Activated T-cell treated with anti-CD3 and anti-CD28 coated beads, Interleukin-2, amount 50 U/mL, for 72 hours (primary cell): Measurements from ENCODE around the gene C3. TPM values are rescaled to one million over a fixed set of nuclear protein-coding genes. Genes with fewer than 3 reads are reported as not detected.
A peak's percentile ranks its signal among the peaks of the same experiment; 100 is the strongest.
"Not testable (repeated sequence)": the region's sequence is repeated elsewhere in the genome, so short reads cannot be mapped to it uniquely, and the experiment has no call there.

Source experiments
- ATAC-seq, 2 donors: fragments of 150-1000 bp; cut with Tn5 transposase; replicated peaks in 1 of 2; 2 replicates each; pipeline ENCODE4 v1.10.0; 2021; ENCODE audit warnings: moderate library complexity in 2 of 2, mild to moderate bottlenecking in 1 of 2
- DNase-seq, 2 donors: peaks; one replicate each; pipeline ENCODE4 v3.0.0; 2021 to 2022; ENCODE audit warnings: mixed read lengths in 1 of 2
- H3K27ac Mint-ChIP-seq: one replicate; pipeline ENCODE4 v1.8.0; 2022; ENCODE audit warnings: mild to moderate bottlenecking, moderate library complexity, mixed read lengths
- H3K27me3 Mint-ChIP-seq: one replicate; pipeline ENCODE4 v1.8.0; 2022; ENCODE audit warnings: low read depth, mixed read lengths
- H3K36me3 Mint-ChIP-seq, 2 donors: one replicate each; pipeline ENCODE4 v1.8.0; 2022; ENCODE audit warnings: mixed read lengths in 2 of 2, mild to moderate bottlenecking in 1 of 2; ENCODE audit not compliant: insufficient read depth in 2 of 2
- H3K4me1 Mint-ChIP-seq: one replicate; pipeline ENCODE4 v1.8.0; 2022; ENCODE audit warnings: low read depth, mixed read lengths
- H3K4me3 Mint-ChIP-seq, 2 donors: one replicate each; pipeline ENCODE4 v1.8.0; 2022; ENCODE audit warnings: mild to moderate bottlenecking in 2 of 2, mixed read lengths in 2 of 2, moderate library complexity in 2 of 2
- H3K9me3 Mint-ChIP-seq, 2 donors: one replicate each; pipeline ENCODE4 v1.8.0; 2022; ENCODE audit warnings: mixed read lengths in 2 of 2
- total RNA-seq, 2 donors: library from RNA; stranded (reverse); gene quantifications; one replicate each; pipeline ENCODE4 v1.2.3, GENCODE V29; 2022

The C3 gene
- total RNA-seq, 2 donors from 2014 or later: 1.8 to 2.5 TPM

DNA sequence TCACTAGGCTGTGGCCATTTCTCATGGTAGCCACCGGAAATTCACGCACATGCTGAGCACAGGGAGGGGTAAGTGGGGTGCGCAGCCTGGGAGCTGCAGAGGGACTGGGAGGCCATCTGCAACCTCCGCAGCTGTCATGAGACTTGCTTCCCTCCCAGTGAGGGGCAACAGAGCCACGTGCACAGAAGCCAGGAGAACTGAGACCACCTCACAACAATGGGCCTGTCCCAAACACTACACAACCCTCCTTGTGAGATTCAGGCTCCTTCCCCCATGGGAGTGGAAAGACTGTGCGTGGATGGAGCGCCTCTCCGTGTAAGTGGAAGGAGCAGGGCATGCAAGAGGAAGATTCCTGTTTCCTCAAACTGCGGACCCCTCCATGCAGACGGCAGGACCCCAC lies 8.8 kb downstream of the C3 start:
- peaks cover 12% of the 10 kb centered on the region for H3K4me1 Mint-ChIP-seq
- no peak overlapping the region for H3K27ac Mint-ChIP-seq
- H3K4me3 Mint-ChIP-seq: no peak overlapping the region
- peaks cover 39% of the 10 kb centered on the region for H3K27me3 Mint-ChIP-seq
- H3K36me3 Mint-ChIP-seq: no peaks in the 10 kb centered on the region
- H3K9me3 Mint-ChIP-seq: no peaks in the 10 kb centered on the region
- ATAC-seq: no peak
- no peak for DNase-seq

DNA sequence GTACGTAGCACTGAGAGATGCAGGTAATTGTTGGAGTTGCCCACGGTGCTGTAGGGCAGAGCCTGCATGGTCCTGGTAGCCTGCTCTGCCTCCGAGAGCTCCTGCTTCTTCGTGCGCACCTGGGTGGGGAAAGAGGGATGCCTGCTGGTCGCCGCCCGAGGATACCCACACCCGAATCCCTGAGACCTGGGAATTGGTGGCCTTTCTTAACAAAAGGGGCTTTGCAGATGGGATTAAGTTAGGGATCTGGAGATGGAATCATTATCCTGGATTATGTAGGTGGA lies 9.4 kb downstream of the C3 start:
- Mint-ChIP-seq H3K4me1 (peaks cover 12% of the 10 kb centered on the region), H3K27ac (no peak overlapping the region), H3K4me3 (no peak overlapping the region), H3K36me3 (no peaks in the 10 kb centered on the region), H3K27me3 (peaks cover 39% of the 10 kb centered on the region), H3K9me3 (no peaks in the 10 kb centered on the region)
- ATAC-seq (peak in 1 of 2 donors; percentile 22), DNase-seq (no peak)

DNA sequence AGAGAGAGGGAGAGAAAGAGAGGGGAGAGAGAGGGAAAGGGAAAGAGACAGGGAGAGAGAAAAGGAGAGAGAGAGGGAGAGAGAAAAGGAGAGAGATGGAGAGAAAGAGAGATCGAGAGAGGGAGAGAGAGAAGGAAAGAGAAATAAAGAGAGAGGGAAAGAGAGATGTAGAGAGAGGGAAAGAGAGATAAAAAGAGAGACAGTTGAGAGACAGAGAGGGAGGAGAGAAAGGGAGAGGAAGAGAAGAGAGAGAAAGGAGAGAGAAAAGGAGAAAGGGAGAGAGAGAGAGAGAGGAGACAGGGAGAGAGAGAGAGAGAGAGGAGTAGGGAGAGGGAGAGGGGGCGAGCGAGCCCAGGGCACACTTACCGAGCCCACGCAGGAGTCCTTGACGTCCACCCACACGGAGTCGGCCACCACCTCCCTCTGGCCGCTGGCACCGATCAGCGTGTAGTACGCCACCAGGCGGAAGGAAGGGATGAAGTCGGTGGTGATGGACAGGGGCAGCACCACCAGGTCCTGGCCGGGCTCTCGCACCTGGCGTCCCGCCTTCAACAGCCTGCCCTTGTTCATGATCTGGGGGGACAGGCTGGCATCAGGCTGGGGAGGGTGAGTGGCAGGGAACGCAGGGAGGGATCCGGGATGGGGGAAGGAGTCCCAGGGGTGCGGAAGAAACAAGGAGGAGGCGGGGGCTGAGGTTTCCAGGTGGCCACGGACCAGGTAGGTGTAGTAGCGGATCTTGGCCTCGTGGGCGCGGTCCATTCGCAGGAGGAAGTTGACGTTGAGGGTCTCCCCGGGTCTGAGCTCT lies 10.0 kb downstream of the C3 start:
- H3K4me1 Mint-ChIP-seq: peaks cover 12% of the 10 kb centered on the region
- H3K36me3 Mint-ChIP-seq: no peaks in the 10 kb centered on the region
- H3K9me3 Mint-ChIP-seq: no peaks in the 10 kb centered on the region
- H3K27ac Mint-ChIP-seq: peak overlapping the region; percentile 51
- DNase-seq: peak in 1 of 2 donors; percentile 27
- H3K4me3 Mint-ChIP-seq: peak overlapping the region; percentile 62 to 75
- ATAC-seq: peak; percentile 49 to 70
- H3K27me3 Mint-ChIP-seq: peaks cover 39% of the 10 kb centered on the region

DNA sequence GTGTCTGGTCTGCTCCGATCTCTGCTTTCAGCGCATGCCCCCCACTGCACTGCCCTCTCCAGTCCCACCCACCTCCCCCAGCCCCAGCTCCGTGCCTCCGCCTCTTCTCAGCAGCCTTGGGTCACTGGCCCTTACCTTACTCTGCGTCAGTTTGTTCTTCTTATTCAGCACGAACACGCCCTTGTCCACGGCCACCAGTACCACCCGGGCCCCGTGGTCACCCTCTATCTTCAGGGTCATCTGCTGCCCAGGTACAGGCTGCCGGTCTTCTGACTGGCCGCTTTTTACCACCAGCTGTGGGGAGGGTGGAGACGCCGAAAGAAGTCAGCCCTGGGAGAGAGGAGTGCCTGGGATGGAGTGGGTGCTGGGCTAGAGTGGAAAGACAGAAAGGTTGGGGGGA lies 10.9 kb downstream of the C3 start:
- Mint-ChIP-seq H3K4me3 (peak overlapping the region in 1 of 2 donors; percentile 30), H3K9me3 (no peaks in the 10 kb centered on the region), H3K36me3 (no peaks in the 10 kb centered on the region), H3K27me3 (peaks cover 39% of the 10 kb centered on the region), H3K27ac (peak overlapping the region; percentile 59), H3K4me1 (peaks cover 12% of the 10 kb centered on the region)
- no peak for DNase-seq
- no peak for ATAC-seq

DNA sequence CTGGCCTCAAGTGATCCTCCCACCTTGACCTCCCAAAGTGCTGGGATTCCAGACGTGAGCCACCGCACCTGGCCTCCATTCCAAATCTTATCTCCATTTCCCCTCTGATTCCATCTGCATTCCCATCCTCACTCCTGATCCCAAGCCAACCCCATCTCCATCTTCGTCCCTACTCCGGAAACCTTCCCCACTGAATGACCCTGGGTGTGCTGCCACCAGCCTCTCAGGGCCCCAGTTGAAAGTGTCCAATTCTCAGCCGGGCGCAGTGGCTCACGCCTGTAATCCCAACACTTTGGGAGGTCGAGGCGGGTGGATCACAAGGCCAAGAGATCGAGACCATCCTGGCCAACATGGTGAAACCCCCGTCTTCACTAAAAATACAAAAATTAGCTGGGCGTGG lies 11.5 kb downstream of the C3 start:
- not testable (repeated sequence) for H3K9me3 Mint-ChIP-seq, H3K36me3 Mint-ChIP-seq, DNase-seq, H3K27ac Mint-ChIP-seq, ATAC-seq, H3K4me3 Mint-ChIP-seq
- peaks cover 39% of the 10 kb centered on the region for H3K27me3 Mint-ChIP-seq
- H3K4me1 Mint-ChIP-seq: peaks cover 12% of the 10 kb centered on the region

DNA sequence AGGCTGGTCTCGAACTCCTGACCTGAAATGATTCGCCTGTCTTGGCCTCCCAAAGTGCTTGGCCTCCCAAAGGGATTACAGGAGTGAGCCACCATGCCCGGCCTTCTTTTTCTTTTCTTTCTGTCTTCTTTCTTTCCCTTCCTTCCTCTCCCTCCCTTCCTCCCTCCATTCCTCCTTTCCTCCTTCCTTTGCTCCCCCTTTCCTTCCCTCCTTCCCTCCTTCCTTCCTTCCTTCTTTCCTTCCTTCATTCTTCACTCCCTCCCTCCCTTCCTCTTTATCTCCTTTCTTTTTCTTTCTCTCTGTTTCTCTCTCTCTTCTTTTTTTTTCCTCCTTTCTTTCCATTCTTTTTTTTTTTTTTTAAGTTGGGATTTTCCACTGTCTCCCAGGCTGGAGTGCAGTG lies 12.1 kb downstream of the C3 start:
- Mint-ChIP-seq H3K4me3 (no peak overlapping the region), H3K9me3 (no peaks in the 10 kb centered on the region), H3K4me1 (peaks cover 12% of the 10 kb centered on the region), H3K27me3 (peaks cover 39% of the 10 kb centered on the region), H3K36me3 (no peaks in the 10 kb centered on the region), H3K27ac (no peak overlapping the region)
- ATAC-seq (no peak), DNase-seq (no peak)

DNA sequence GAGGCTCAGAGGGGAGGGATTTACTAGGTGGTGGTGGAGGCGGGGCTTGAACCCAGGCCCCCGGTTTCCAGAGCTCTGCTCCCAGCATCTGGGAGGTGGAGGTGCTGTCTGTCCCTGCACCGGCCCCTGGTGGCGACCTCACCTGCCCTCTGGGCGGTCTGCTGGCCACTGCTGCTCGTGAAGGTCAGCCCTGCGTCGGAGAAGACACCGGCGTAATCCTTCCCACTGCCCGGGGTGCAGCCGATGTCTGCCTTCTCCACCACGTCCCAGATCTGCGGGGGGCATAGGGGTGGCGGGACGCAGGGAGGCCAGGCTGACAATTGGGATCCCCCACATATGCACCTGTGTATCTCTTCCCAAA lies 12.8 kb downstream of the C3 start:
- ATAC-seq (no peak), DNase-seq (no peak)
- Mint-ChIP-seq H3K4me3 (no peak overlapping the region), H3K27ac (no peak overlapping the region), H3K36me3 (no peaks in the 10 kb centered on the region), H3K4me1 (peaks cover 12% of the 10 kb centered on the region), H3K9me3 (no peaks in the 10 kb centered on the region), H3K27me3 (peaks cover 39% of the 10 kb centered on the region)

DNA sequence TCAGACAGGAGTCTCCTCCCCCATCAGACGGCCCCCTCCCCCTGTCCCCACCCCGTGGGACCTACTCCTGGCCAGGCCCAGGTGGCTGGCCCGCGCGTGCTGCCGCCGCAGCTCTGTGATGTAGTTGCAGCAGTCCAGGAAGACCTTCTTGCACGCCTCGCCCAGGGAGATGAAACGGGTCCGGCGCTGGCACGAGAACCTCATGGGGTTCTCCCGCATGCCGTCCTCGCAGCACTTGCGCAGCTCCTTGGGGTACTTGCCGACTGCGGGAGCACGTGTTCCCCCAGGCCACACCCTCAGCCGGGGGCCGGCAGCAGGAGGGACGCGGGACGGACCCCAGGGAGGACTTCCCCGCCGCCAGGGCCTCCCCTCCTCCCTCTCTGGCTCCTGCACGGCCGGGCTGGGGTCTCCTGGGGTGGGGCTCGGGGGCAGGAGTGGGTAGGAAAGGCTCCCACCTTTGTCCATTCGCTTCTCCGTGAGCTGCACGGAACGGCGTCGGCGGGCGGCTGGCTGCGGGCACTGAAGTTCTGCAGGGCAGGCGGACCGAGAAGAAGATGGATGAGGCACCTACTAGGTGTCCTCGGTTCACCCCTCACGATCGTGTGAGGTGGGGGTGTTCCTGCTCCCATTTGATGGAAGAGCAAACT lies 13.3 kb downstream of the C3 start:
- no peak for ATAC-seq
- DNase-seq: no peak
- Mint-ChIP-seq H3K9me3 (no peaks in the 10 kb centered on the region), H3K27me3 (peaks cover 39% of the 10 kb centered on the region), H3K4me1 (peaks cover 12% of the 10 kb centered on the region), H3K27ac (no peak overlapping the region), H3K36me3 (no peaks in the 10 kb centered on the region), H3K4me3 (no peak overlapping the region)

DNA sequence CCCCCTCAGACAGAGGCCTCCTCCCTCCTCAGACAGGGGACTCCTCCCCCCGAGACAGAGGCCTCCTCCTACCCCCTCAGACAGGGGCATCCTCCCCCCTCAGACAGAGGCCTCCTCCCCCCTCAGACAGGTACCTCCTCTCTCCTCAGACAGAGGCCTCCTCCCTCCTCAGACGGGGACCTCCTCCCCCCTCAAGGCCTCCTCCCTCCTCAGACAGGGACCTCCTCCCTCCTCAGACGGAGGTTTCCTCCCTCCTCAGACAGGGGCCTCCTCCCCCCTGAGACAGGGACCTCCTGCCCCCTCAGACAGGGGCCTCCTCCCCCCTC lies 13.9 kb downstream of the C3 start:
- Mint-ChIP-seq H3K27ac (no peak overlapping the region), H3K36me3 (no peaks in the 10 kb centered on the region), H3K9me3 (no peaks in the 10 kb centered on the region), H3K4me3 (no peak overlapping the region), H3K27me3 (peaks cover 37% of the 10 kb centered on the region), H3K4me1 (peaks cover 12% of the 10 kb centered on the region)
- ATAC-seq (no peak), DNase-seq (no peak)

DNA sequence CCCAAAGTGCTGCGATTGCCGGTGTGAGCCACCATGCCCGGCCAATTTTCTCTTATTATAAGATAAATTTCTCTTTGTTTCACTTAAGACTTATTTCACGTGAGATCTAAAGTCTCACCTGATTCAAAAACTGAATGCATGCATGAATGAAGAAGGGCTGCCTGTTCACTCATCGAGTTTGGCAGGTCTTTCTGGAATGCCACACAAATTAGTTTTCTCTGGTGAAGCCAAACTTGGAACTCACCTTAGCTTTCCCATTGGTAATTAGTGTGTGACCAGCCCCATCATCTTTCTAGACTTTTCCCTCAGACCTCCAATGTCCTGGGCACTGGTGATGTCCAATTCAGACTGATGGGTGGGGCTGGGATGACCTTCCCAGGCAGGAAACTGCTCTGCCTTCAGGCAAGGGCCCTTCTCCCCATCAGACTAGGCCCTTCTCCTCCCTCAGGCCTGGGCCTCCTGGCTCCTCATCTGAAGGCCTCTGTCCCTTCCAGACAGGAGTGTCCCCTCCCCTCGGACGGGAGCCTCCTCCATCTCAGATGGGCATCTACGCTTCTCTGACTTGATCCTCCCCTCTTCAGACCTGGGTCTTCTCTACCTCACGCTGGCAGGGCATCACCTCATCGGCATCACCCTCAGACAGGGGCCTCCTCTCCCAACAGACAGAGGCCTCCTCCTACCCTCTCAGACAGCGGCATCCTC lies 14.4 kb downstream of the C3 start:
- no peaks in the 10 kb centered on the region for H3K36me3 Mint-ChIP-seq
- ATAC-seq: no peak
- peaks cover 32% of the 10 kb centered on the region for H3K27me3 Mint-ChIP-seq
- DNase-seq: no peak
- no peaks in the 10 kb centered on the region for H3K9me3 Mint-ChIP-seq
- H3K4me3 Mint-ChIP-seq: no peak overlapping the region
- no peak overlapping the region for H3K27ac Mint-ChIP-seq
- peaks cover 12% of the 10 kb centered on the region for H3K4me1 Mint-ChIP-seq

DNA sequence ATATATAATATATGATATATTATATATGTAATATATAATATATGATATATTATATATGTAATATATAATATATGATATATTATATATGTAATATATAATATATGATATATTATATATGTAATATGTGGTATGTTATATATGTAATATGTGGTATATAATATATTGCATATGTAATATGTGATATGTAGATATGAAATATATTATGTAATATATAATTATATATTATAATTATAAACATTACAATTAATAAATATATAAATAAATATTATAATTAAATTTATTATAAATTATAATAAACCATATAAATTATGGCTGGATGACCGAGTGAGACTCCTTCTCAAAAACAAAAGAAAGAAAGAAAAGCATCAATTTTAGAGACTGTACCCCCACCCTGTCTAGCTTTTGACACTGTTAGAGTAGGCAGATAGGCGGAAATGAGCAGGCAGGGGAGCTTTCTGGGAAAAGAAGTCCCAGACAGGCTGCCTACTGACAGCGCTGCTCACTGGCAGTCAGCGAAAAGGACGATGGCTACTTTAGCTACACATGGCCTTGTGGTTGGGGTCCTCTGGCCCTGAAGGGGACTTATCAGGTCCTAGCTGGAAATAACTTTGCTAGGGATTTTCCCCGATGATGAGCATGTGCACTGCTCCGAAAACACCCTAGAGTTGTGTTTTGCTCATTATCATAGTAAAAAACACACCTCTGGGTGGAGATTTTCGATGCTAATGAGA lies 19.7 kb downstream of the C3 start:
- DNase-seq (no peak), ATAC-seq (no peak)
- H3K4me1 Mint-ChIP-seq: peaks cover 10% of the 10 kb centered on the region
- peaks cover 0 to 1% of the 10 kb centered on the region in 2 donors for H3K9me3 Mint-ChIP-seq
- H3K27me3 Mint-ChIP-seq: no peaks in the 10 kb centered on the region
- no peak overlapping the region for H3K4me3 Mint-ChIP-seq
- H3K36me3 Mint-ChIP-seq: peaks cover 0 to 2% of the 10 kb centered on the region in 2 donors
- no peak overlapping the region for H3K27ac Mint-ChIP-seq

DNA sequence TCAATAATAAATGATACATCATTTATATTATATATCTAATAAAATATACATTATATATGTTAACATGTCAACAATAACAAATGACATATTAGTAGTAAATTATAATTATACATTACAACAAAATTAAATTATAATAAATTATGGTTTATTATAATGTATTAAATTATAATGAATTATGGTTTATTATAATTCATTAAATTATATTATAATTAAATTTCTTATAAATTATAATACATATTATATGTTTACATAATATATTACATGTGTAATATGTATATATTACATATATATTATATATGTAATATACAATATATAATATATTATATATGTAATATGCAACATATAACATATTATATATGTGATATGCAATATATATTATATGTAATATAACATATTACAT lies 20.5 kb downstream of the C3 start:
- no peak overlapping the region for H3K27ac Mint-ChIP-seq
- peaks cover 0 to 2% of the 10 kb centered on the region in 2 donors for H3K36me3 Mint-ChIP-seq
- no peaks in the 10 kb centered on the region for H3K27me3 Mint-ChIP-seq
- H3K4me3 Mint-ChIP-seq: no peak overlapping the region
- ATAC-seq (no peak), DNase-seq (no peak)
- peaks cover 0 to 1% of the 10 kb centered on the region in 2 donors for H3K9me3 Mint-ChIP-seq
- H3K4me1 Mint-ChIP-seq: peaks cover 10% of the 10 kb centered on the region

DNA sequence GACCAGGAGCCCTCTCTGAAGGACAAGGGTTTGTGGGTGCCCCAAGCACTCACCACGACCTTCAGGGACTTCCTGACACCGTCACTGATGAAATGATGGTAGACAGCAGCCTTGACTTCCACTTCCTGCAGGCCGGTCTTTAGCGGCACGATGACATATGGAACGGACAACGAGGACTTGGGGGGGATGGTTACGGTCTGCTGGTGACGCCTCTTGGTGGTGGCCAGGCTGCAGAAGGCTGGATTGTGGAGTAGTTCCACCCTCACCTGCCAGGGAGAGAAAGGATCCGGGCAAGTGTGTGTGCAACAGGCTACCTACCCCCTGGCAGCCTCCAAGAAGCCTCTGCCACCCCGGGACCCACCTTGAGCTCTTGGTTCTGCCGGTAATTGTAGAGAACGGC lies 23.2 kb downstream of the C3 start:
- Mint-ChIP-seq H3K27me3 (no peaks in the 10 kb centered on the region), H3K27ac (no peak overlapping the region), H3K9me3 (peaks cover 0 to 1% of the 10 kb centered on the region in 2 donors), H3K4me1 (peaks cover 10% of the 10 kb centered on the region), H3K36me3 (peaks cover 0 to 2% of the 10 kb centered on the region in 2 donors), H3K4me3 (no peak overlapping the region)
- DNase-seq (no peak), ATAC-seq (peak in 1 of 2 donors; percentile 28)
